ENCODE results near the gene SIGLEC15. TPM values are rescaled to one million over a fixed set of nuclear protein-coding genes. Genes with fewer than 3 reads are reported as not detected.
"Not testable (repeated sequence)": the region's sequence is repeated elsewhere in the genome, so short reads cannot be mapped to it uniquely, and the experiment has no call there.

Gene SIGLEC15
- total and polyA plus RNA-seq, 2 experiments from 2014 or later, result 0.30 to 1.5 TPM

DNA sequence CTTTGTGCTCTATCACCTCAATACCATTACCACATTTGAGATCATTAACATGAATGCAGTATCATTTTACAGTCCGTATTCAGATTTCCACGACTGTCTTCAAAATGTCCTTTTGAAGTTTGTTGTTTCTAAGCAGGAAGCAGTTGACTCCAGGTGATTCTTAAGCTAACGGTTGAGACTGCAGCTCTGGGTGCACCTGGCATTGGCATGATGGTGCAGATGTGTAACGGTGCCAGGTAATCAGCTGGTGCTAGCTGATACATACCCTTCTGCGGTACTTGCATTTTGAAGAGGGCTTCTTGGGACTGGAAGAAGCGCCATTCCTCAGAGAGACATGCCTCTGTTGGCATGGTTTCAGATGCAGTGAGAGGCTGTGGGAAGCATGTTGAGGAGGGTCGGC, 19.5 kb downstream of the SIGLEC15 start:
- no peaks in the 10 kb centered on the region for H3K27me3 ChIP-seq

DNA sequence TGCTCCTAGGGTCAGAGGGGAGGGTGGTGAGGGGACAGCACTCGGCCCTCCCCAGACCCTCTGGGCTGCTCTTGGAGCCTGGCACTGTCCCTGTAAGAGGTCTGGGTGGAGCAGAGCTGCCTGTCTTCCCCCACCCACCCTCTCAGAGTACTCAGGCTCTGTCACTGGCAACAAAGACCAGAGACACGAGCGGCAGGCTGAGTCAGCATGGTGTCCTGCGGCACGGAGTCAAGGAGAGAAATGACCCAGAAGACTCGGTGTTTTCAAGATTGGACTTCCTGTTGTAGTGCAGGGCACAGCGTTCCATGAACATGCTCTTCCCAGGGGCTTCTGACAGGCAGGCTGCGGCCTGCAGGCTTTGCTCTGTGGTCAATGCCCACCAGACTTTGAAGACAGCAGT, 19.9 kb downstream of the SIGLEC15 start:
- Histone ChIP-seq H3K36me3 (replicated peaks; ENCODE audit: insufficient read depth, low read depth) (no peaks in the 10 kb centered on the region), H3K4me2 (no peak overlapping the region), H3K9me3 (ENCODE audit: low read depth) (no peaks in the 10 kb centered on the region), H3K4me3 (no peak overlapping the region), H4K20me1 (ENCODE audit: insufficient read depth, poor library complexity, severe bottlenecking) (no peaks in the 10 kb centered on the region), H3K9me2 (replicated peaks; ENCODE audit: insufficient read depth) (no peaks in the 10 kb centered on the region), H3K4me1 (ENCODE audit: insufficient read depth) (peaks cover 4% of the 10 kb centered on the region), H2AFZ (no peak overlapping the region), H3K27ac (no peak overlapping the region), H3K27me3 (no peaks in the 10 kb centered on the region), H3K79me2 (no peaks in the 10 kb centered on the region)
- 61% methylated on average over 8 of the region's 8 CpGs for WGBS (ENCODE audit: low lambda C conversion rate, missing lambda C conversion rate)
- DNase-seq (ENCODE audit: low spot score), result no peak
- TF ChIP-seq EZH2phosphoT487 (IDR thresholded peaks at IDR 0.05; ENCODE audit: low read depth, severe bottlenecking, unreplicated experiment), result no peak
- TF ChIP-seq, protein P1, sequence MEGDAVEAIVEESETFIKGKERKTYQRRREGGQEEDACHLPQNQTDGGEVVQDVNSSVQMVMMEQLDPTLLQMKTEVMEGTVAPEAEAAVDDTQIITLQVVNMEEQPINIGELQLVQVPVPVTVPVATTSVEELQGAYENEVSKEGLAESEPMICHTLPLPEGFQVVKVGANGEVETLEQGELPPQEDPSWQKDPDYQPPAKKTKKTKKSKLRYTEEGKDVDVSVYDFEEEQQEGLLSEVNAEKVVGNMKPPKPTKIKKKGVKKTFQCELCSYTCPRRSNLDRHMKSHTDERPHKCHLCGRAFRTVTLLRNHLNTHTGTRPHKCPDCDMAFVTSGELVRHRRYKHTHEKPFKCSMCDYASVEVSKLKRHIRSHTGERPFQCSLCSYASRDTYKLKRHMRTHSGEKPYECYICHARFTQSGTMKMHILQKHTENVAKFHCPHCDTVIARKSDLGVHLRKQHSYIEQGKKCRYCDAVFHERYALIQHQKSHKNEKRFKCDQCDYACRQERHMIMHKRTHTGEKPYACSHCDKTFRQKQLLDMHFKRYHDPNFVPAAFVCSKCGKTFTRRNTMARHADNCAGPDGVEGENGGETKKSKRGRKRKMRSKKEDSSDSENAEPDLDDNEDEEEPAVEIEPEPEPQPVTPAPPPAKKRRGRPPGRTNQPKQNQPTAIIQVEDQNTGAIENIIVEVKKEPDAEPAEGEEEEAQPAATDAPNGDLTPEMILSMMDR (IDR thresholded peaks at IDR 0.05; ENCODE audit: poor library complexity), result no peak
- no peak for TF ChIP-seq EZH2 (IDR thresholded peaks at IDR 0.05; ENCODE audit: borderline replicate concordance)

More for the DNA sequence above, 19.5 kb downstream of the SIGLEC15 start:
- Histone ChIP-seq H3K4me3 (no peak overlapping the region), H3K9me3 (ENCODE audit: low read depth) (no peaks in the 10 kb centered on the region), H3K9me2 (replicated peaks; ENCODE audit: insufficient read depth) (no peaks in the 10 kb centered on the region), H3K4me1 (ENCODE audit: insufficient read depth) (peaks cover 4% of the 10 kb centered on the region), H4K20me1 (ENCODE audit: insufficient read depth, poor library complexity, severe bottlenecking) (no peaks in the 10 kb centered on the region), H3K79me2 (no peaks in the 10 kb centered on the region), H2AFZ (no peak overlapping the region), H3K4me2 (no peak overlapping the region), H3K27ac (no peak overlapping the region), H3K36me3 (replicated peaks; ENCODE audit: insufficient read depth, low read depth) (no peaks in the 10 kb centered on the region)
- 90% methylated on average over 7 of the region's 7 CpGs for WGBS (ENCODE audit: low lambda C conversion rate, missing lambda C conversion rate)
- no peak for DNase-seq (ENCODE audit: low spot score)
- TF ChIP-seq, protein P1 (IDR thresholded peaks at IDR 0.05; ENCODE audit: poor library complexity), result no peak
- TF ChIP-seq EZH2phosphoT487 (IDR thresholded peaks at IDR 0.05; ENCODE audit: low read depth, severe bottlenecking, unreplicated experiment) (no peak), EZH2 (IDR thresholded peaks at IDR 0.05; ENCODE audit: borderline replicate concordance) (no peak)

DNA sequence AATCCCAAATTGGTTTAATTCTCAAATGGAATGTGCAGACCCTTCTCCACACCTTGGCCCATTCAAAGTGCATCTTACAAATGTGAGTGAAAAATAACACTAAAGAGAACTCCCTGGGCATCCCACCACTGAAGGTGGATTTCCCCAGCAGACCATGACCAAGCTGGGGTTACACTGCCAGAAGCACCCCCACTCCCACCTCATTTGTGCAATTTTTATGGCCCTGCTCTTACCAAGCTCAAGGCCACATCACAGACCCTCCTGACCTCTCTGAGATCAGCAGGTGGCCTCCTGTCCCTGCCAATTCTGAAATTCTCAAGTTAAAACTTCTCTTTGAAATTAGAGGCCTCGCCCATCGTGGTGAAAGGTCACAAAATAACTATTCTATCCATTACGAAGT, 21.6 kb downstream of the SIGLEC15 start:
- H3K27me3 ChIP-seq, result no peaks in the 10 kb centered on the region
- no peak overlapping the region for H3K4me2 ChIP-seq
- no peaks in the 10 kb centered on the region for H3K79me2 ChIP-seq
- H3K4me1 ChIP-seq (ENCODE audit: insufficient read depth), result peaks cover 11% of the 10 kb centered on the region
- DNase-seq (ENCODE audit: low spot score), result no peak
- H3K36me3 ChIP-seq (replicated peaks; ENCODE audit: insufficient read depth, low read depth), result no peaks in the 10 kb centered on the region
- TF ChIP-seq, protein P1 (IDR thresholded peaks at IDR 0.05; ENCODE audit: poor library complexity), result no peak
- no peak for TF ChIP-seq EZH2 (IDR thresholded peaks at IDR 0.05; ENCODE audit: borderline replicate concordance)
- no peak for TF ChIP-seq EZH2phosphoT487 (IDR thresholded peaks at IDR 0.05; ENCODE audit: low read depth, severe bottlenecking, unreplicated experiment)
- H2AFZ ChIP-seq, result no peak overlapping the region
- no peaks in the 10 kb centered on the region for H4K20me1 ChIP-seq (ENCODE audit: insufficient read depth, poor library complexity, severe bottlenecking)
- no peaks in the 10 kb centered on the region for H3K9me2 ChIP-seq (replicated peaks; ENCODE audit: insufficient read depth)
- H3K9me3 ChIP-seq (ENCODE audit: low read depth), result no peaks in the 10 kb centered on the region
- H3K27ac ChIP-seq, result no peak overlapping the region
- no peak overlapping the region for H3K4me3 ChIP-seq
- 62% methylated on average over 3 of the region's 3 CpGs for WGBS (ENCODE audit: low lambda C conversion rate, missing lambda C conversion rate)

DNA sequence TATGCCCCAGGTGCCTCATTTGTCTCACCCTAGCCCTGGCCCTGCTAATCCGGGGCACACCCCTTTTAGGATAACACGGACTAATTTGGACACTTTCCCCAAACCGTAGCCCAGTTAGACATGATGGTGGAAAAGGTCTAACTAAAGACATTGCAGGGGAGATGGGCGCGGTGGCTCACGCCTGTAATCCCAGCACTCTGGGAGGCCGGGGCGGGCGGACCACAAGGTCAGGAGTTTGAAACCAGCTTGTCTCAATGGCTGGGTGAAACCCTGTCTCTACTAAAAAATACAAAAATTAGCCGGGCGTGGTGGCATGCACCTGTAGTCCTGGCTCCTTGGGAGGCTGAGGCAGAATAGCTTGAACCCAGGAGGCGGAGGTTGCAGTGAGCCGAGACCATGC, 23.2 kb downstream of the SIGLEC15 start:
- H4K20me1 ChIP-seq (ENCODE audit: insufficient read depth, poor library complexity, severe bottlenecking); DNase-seq (ENCODE audit: low spot score); H3K9me2 ChIP-seq (replicated peaks; ENCODE audit: insufficient read depth); H3K4me3 ChIP-seq; H3K36me3 ChIP-seq (replicated peaks; ENCODE audit: insufficient read depth, low read depth); H3K27me3 ChIP-seq; H3K27ac ChIP-seq; H3K9me3 ChIP-seq (ENCODE audit: low read depth); H3K4me2 ChIP-seq; H3K4me1 ChIP-seq (ENCODE audit: insufficient read depth); H3K79me2 ChIP-seq; H2AFZ ChIP-seq: not testable (repeated sequence)
- WGBS (ENCODE audit: low lambda C conversion rate, missing lambda C conversion rate), result 97% methylated on average over 13 of the region's 13 CpGs

Data from hepatocyte (in vitro differentiated cells).